Mesothelial cell of epicardium (in vitro differentiated cells): ENCODE data around the gene LRRFIP1. TPM values are rescaled to one million over a fixed set of nuclear protein-coding genes. Genes with fewer than 3 reads are reported as not detected.
A peak's percentile ranks its signal among the peaks of the same experiment; 100 is the strongest.

ENCODE experiments used
- DNase-seq, 2 experiments: peaks; one replicate each; pipeline ENCODE4 v3.0.0; 2021; ENCODE audit warnings: low spot score in 2 of 2; ENCODE audit not compliant: unreplicated experiment in 2 of 2
- H3K27ac Mint-ChIP-seq: 2 replicates; pipeline ENCODE4 v1.8.0; 2021; ENCODE audit warnings: mixed read lengths
- H3K27me3 Mint-ChIP-seq: 2 replicates; pipeline ENCODE4 v1.8.0; 2021; ENCODE audit warnings: low read depth, mixed read lengths
- H3K36me3 Mint-ChIP-seq: 2 replicates; pipeline ENCODE4 v1.8.0; 2021; ENCODE audit warnings: mixed read lengths
- H3K4me1 Mint-ChIP-seq: 2 replicates; pipeline ENCODE4 v1.8.0; 2021; ENCODE audit warnings: mixed read lengths
- H3K4me3 Mint-ChIP-seq: 2 replicates; pipeline ENCODE4 v1.8.0; 2021; ENCODE audit warnings: mild to moderate bottlenecking, moderate library complexity, mixed read lengths
- H3K9me3 Mint-ChIP-seq: 2 replicates; pipeline ENCODE4 v1.8.0; 2021; ENCODE audit warnings: mixed read lengths
- CTCF ChIP-seq: fragments of 200-600 bp; sonication (generic); IDR thresholded peaks from one replicate; pipeline ENCODE4 v1.5.0; 2021; ENCODE audit warnings: antibody characterized with exemption; ENCODE audit not compliant: unreplicated experiment
- total RNA-seq: library from RNA; stranded (reverse); gene quantifications from 3 replicates; pipeline ENCODE4 v1.2.1, GENCODE V29; 2021

The LRRFIP1 gene
- total RNA-seq, 1 donor from 2014 or later = 47.5 TPM

GRCh38 chr2:237702441-237703391, 75.3 kb downstream of the LRRFIP1 start:
- no peaks in the 10 kb centered on the region for H3K27me3 Mint-ChIP-seq
- H3K4me1 Mint-ChIP-seq = peaks cover 69% of the 10 kb centered on the region
- peak overlapping the region; percentile 81 for H3K27ac Mint-ChIP-seq
- no peak for DNase-seq
- H3K36me3 Mint-ChIP-seq = no peaks in the 10 kb centered on the region
- TF ChIP-seq CTCF = no peak
- no peaks in the 10 kb centered on the region for H3K9me3 Mint-ChIP-seq
- H3K4me3 Mint-ChIP-seq = peak overlapping the region; percentile 22

- peaks cover 67% of the 10 kb centered on the region for H3K4me1 Mint-ChIP-seq
- no peak for TF ChIP-seq CTCF
- H3K27me3 Mint-ChIP-seq = no peaks in the 10 kb centered on the region
- no peaks in the 10 kb centered on the region for H3K9me3 Mint-ChIP-seq
- no peaks in the 10 kb centered on the region for H3K36me3 Mint-ChIP-seq
- H3K4me3 Mint-ChIP-seq = no peak overlapping the region
- H3K27ac Mint-ChIP-seq = no peak overlapping the region
- DNase-seq = no peak
These were observed 77.4 kb downstream of the LRRFIP1 start for GRCh38 chr2:237704501-237705434.

- Mint-ChIP-seq H3K27ac (no peak overlapping the region), H3K36me3 (peaks cover 3% of the 10 kb centered on the region), H3K27me3 (no peaks in the 10 kb centered on the region), H3K4me3 (no peak overlapping the region), H3K9me3 (no peaks in the 10 kb centered on the region), H3K4me1 (peaks cover 54% of the 10 kb centered on the region)
- DNase-seq = no peak
- no peak for TF ChIP-seq CTCF
These were observed 78.9 kb downstream of the LRRFIP1 start for GRCh38 chr2:237706257-237706656.

- Mint-ChIP-seq H3K27ac (no peak overlapping the region), H3K36me3 (peaks cover 5% of the 10 kb centered on the region), H3K9me3 (no peaks in the 10 kb centered on the region), H3K4me1 (peaks cover 48% of the 10 kb centered on the region), H3K27me3 (no peaks in the 10 kb centered on the region), H3K4me3 (no peak overlapping the region)
- TF ChIP-seq CTCF = no peak
- DNase-seq = no peak
These were observed 80.6 kb downstream of the LRRFIP1 start for GRCh38 chr2:237708065-237708398.

DNA sequence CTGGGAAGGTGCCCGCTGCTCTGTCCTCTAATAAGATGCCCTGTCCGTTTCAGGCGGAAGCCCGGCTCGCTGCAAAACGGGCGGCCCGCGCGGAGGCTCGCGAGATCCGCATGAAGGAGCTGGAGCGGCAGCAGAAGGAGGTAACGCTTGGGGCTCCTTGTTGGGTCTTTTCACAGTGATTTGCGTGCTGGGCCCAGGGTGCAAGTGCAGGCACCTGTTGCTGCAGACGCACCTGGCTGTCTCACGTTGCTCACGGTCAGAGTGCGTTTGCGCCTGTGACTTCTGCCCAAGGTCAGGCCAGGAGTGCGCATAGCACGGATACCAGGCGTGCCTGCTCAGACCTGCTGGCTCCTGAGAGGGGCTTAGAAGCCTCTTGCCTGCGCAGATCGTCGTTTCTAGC, 81.1 kb downstream of the LRRFIP1 start:
- no peaks in the 10 kb centered on the region for H3K27me3 Mint-ChIP-seq
- TF ChIP-seq CTCF = no peak
- H3K4me3 Mint-ChIP-seq = no peak overlapping the region
- DNase-seq = no peak
- H3K4me1 Mint-ChIP-seq = peaks cover 47% of the 10 kb centered on the region
- H3K27ac Mint-ChIP-seq = peak overlapping the region; percentile 87
- peaks cover 5% of the 10 kb centered on the region for H3K36me3 Mint-ChIP-seq
- no peaks in the 10 kb centered on the region for H3K9me3 Mint-ChIP-seq
